HUES64 (cell line): ENCODE measurements around the gene DENND5B.
"Not testable (repeated sequence)": the region's sequence is repeated elsewhere in the genome, so short reads cannot be mapped to it uniquely, and the experiment has no call there.

ENCODE experiments used
- H3K27ac ChIP-seq: 2 replicates; pipeline ENCODE4 v1.7.0; 2013; ENCODE audit warnings: low read depth, low read length, inconsistent platforms
- H3K27me3 ChIP-seq: 2 replicates; pipeline ENCODE4 v1.6.1; 2013; ENCODE audit warnings: mild to moderate bottlenecking, low read length; ENCODE audit not compliant: insufficient read depth
- H3K36me3 ChIP-seq: 2 replicates; pipeline ENCODE4 v1.6.1; 2013; ENCODE audit warnings: mild to moderate bottlenecking, low read length; ENCODE audit not compliant: insufficient read depth
- H3K4me1 ChIP-seq: 2 replicates; pipeline ENCODE4 v1.6.1; 2013; ENCODE audit warnings: mild to moderate bottlenecking, low read length, moderate library complexity; ENCODE audit not compliant: insufficient read depth
- H3K4me3 ChIP-seq: 2 replicates; pipeline ENCODE4 v1.5.1; 2013; ENCODE audit warnings: mild to moderate bottlenecking, low read length, moderate library complexity
- H3K9ac ChIP-seq: 2 replicates; pipeline ENCODE4 v1.6.1; 2013; ENCODE audit warnings: mild to moderate bottlenecking, low read depth, low read length
- H3K9me3 ChIP-seq: 2 replicates; pipeline ENCODE4 v1.6.1; 2013; ENCODE audit warnings: low read depth, low read length; ENCODE audit not compliant: insufficient read depth
- WGBS: fragments of 150-250, 120-280 bp; methylation state at CpG from one replicate; pipeline ENCODE4 v1.1.7; 2013; ENCODE audit warnings: missing lambda C conversion rate; 5-methylcytosine and 5-hydroxymethylcytosine counted together

Gene DENND5B

DNA sequence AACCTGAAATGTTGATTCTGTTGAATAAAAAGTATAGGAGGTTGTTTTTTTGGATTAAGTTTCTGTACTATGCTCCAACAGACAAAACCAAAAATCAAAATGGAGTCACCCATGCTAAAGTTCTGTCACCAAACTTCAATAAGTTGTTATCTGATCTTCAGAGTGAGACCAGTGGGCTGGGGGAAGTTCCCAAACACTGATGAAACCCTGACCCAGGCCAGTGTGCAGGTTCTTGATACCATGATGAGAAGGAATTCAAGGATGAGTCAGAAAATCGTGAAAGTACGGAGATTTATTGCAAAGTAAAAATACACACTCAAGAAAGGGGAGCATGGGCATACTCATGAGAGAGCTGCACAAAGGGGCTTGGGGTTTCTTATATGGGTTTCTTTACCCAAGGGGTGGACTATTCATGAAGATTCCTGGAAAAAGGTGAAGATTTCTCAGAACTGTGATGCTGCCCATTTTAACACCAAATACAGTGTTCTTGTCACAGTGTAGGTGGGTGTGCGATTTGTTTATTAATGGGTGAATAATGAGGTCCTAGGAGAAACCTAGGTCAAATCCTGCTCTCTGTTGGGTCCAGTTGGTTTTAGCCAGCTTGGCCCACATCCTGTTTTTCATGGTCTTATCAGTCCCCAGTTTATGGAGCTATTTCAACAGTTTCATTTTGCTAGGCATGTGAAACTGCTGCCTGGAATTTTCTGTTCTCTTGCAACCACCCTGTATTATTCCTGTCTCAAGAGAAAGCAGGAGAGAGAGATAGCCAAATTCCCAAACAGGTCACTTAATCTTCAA, 27.5 kb upstream of the DENND5B start:
- Histone ChIP-seq H3K4me3 (no peak overlapping the region), H3K9me3 (no peaks in the 10 kb centered on the region), H3K27ac (no peak overlapping the region), H3K9ac (no peak overlapping the region), H3K36me3 (no peaks in the 10 kb centered on the region), H3K27me3 (no peaks in the 10 kb centered on the region), H3K4me1 (no peaks in the 10 kb centered on the region)
- WGBS: 90% methylated on average over 3 of the region's 3 CpGs

DNA sequence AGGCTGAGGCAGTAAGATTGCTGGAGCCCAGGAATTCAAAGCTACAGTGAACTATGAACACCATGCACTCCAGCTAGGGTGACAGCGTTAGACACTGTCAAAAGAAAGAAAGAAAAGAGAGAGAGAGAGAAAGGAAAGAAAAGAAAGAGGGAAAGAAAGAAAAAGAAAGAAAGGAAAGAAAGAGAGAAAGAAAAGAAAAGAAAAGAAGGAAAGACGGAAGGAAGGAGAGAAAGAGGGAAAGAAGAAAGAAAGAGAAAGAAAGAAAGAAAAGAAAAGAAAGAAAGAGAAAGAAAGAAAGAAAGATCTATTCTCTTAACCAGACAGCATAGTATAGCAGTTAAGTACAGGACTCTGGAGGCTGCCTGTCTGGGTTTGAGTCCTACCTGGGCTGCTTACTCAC, 21.9 kb upstream of the DENND5B start:
- no peaks in the 10 kb centered on the region for H3K4me1 ChIP-seq
- no peak overlapping the region for H3K4me3 ChIP-seq
- no peak overlapping the region for H3K9ac ChIP-seq
- 93% methylated on average over 2 of the region's 2 CpGs for WGBS
- no peaks in the 10 kb centered on the region for H3K36me3 ChIP-seq
- H3K9me3 ChIP-seq: peaks cover 18% of the 10 kb centered on the region; the same call in 1 of the 2 replicates
- no peak overlapping the region for H3K27ac ChIP-seq
- H3K27me3 ChIP-seq: no peaks in the 10 kb centered on the region

DNA sequence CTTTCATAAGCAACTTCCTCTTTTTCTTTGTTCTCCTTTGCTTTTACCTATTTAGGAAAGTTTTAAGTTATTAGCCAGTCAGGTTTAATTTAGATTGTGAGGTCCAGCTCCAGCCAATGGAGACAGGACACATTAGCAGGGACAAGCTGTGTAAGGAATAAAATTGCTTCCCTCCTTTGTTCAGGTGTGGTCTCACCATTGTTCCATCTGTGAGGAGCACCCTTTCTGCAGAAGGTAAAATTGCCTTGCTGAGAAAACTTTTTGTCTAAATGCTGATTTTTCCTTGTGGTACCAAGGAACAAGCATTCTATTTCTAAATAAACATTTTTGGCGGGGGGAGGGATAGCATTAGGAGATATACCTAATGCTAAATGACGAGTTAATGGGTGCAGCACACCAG, 17.4 kb upstream of the DENND5B start:
- not testable (repeated sequence) for H3K27ac ChIP-seq, H3K4me1 ChIP-seq, H3K36me3 ChIP-seq, H3K9ac ChIP-seq, H3K27me3 ChIP-seq, H3K4me3 ChIP-seq
- peaks cover 27% of the 10 kb centered on the region for H3K9me3 ChIP-seq
- no CpG with 5 or more reads among the region's 2 CpGs for WGBS

DNA sequence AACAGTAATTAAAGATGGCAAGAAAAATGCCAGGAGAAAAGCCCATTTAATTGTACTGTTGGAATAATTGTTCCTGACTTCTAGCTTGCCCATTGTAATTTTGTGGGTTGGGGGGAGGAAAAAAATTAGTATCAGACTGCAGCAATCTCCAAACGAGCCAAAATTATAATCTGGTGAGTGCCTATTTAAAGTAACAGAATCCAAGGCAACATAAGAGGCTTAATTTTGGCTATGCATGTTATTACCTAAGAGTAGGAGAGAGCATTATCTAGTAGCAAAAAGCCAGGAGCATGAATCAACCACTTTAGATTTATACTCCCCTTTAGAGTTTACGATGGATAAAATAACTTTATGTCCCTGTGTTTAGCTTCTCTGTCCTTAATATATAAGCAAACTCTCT, 14.6 kb upstream of the DENND5B start:
- H3K4me1 ChIP-seq: no peaks in the 10 kb centered on the region
- no peaks in the 10 kb centered on the region for H3K27me3 ChIP-seq
- H3K27ac ChIP-seq: no peak overlapping the region
- H3K4me3 ChIP-seq: no peak overlapping the region
- WGBS: 100% methylated on average over 2 of the region's 2 CpGs
- H3K9ac ChIP-seq: no peak overlapping the region
- H3K9me3 ChIP-seq: peaks cover 27% of the 10 kb centered on the region
- H3K36me3 ChIP-seq: no peaks in the 10 kb centered on the region

DNA sequence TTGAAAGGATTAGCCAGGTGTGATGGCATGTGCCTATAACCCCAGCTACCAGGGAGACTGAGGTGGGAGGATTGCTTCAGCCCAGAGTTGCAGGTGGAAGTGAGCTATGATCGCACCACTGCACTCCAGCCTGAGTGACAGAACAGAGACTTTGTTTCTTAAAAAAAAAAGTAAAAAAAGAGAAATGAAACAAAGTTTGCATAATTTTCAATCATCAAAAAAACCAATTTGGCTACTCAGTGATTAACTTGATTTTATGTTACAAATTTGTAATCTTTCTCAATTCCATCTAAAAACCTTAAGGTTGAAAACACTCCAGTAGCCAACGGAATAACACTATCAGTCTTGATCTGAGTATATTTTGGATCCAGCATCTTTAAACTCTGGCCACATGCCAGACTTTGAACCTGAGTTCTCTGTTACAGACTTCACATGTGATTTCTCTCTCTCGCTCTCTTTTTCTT, 12.6 kb upstream of the DENND5B start:
- H3K9ac ChIP-seq: no peak overlapping the region
- H3K9me3 ChIP-seq: peaks cover 14% of the 10 kb centered on the region
- no peak overlapping the region for H3K4me3 ChIP-seq
- no peak overlapping the region for H3K27ac ChIP-seq
- WGBS: 97% methylated on average over 2 of the region's 3 CpGs
- H3K36me3 ChIP-seq: no peaks in the 10 kb centered on the region
- no peaks in the 10 kb centered on the region for H3K4me1 ChIP-seq
- H3K27me3 ChIP-seq: no peaks in the 10 kb centered on the region

DNA sequence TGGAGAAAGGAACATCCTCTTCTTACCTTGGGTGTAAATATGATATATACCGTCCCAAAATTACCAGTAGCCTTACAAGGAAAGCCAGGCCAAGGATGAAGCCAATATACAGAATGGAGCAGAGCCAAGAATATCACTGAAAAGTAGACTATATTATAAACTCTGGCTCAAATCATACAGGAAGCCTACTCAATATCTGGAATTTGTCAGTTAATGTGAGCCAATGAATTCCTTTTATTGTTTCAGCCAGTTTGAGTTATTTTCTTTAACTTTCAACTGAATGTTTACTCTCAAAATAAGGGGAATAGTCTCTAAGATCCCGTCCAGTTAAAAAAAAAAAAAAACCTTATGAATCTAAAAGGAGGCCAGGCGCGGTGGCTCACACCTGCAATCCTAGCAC, 9.8 kb upstream of the DENND5B start:
- H3K9ac ChIP-seq: no peak overlapping the region
- 92% methylated on average over 3 of the region's 4 CpGs for WGBS
- no peak overlapping the region for H3K4me3 ChIP-seq
- no peaks in the 10 kb centered on the region for H3K27me3 ChIP-seq
- no peaks in the 10 kb centered on the region for H3K36me3 ChIP-seq
- H3K9me3 ChIP-seq: no peaks in the 10 kb centered on the region
- no peaks in the 10 kb centered on the region for H3K4me1 ChIP-seq
- no peak overlapping the region for H3K27ac ChIP-seq

DNA sequence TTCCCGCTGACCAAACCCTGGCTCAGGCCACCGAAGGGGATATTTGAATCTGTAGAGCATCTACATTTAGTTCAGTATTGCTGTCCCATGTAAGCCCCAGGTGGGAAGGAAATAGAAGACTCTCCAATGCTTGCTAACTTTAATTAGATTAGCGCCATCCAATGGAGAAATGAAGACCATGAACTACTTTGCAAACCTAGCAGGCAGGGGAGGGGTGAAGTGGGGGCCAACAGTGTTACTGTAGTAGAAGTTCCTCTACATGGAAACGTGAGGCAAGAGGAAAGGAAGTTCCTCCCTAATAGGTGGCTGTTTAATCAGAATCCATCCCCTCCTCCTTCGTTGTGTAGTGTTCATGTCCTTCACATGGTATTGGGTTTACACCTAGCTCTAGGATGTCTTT, 9.3 kb upstream of the DENND5B start:
- Histone ChIP-seq H3K27me3 (no peaks in the 10 kb centered on the region), H3K27ac (no peak overlapping the region), H3K4me3 (no peak overlapping the region), H3K36me3 (no peaks in the 10 kb centered on the region), H3K9ac (no peak overlapping the region), H3K4me1 (no peaks in the 10 kb centered on the region), H3K9me3 (no peaks in the 10 kb centered on the region)
- 89% methylated on average over 4 of the region's 5 CpGs for WGBS

DNA sequence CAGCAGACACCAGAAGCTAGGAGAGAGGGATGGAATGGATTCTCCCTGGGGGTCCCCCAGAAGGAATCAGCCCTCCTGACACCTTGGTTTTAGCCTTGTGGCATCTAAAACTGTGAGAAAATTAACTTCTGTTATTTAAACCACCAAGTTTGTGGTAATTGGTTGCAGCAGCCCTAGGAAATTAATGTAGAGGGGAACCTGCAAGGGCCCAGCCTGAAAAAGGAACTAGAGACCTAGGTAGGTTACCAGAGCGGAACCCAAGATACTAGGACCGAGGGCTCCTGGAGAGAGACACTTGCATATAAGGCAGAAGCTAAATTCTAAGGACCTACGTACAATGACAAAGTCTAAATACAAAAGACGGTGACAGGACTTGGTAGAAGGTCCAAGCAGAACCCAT, 8.1 kb upstream of the DENND5B start:
- Histone ChIP-seq H3K36me3 (no peaks in the 10 kb centered on the region), H3K9me3 (no peaks in the 10 kb centered on the region), H3K4me3 (no peak overlapping the region), H3K9ac (no peak overlapping the region), H3K27ac (no peak overlapping the region), H3K27me3 (no peaks in the 10 kb centered on the region), H3K4me1 (no peaks in the 10 kb centered on the region)
- 96% methylated on average over 4 of the region's 4 CpGs for WGBS

DNA sequence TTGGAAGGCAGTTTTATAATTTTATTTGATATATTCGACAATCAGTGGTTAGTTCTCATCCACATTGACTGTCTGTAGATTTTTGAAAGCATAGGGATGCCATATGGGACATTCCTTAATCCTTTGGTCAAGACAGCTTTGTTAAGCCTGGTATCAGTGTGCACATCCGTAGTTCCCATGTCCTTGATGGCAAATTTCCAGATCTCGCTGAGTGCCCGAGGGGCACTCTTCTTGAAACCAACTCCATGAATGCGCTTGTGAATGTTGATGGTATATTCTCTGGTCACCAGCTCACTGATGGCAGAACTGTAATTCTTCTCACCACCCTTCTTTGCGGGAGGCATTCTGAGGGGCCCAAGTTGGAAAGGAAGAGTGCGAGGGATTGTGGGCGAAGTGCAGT, 6.1 kb upstream of the DENND5B start:
- Histone ChIP-seq H3K27me3 (peaks cover 4% of the 10 kb centered on the region; the same call in 1 of the 2 replicates), H3K9ac (no peak overlapping the region), H3K36me3 (no peaks in the 10 kb centered on the region), H3K9me3 (no peaks in the 10 kb centered on the region), H3K4me3 (no peak overlapping the region), H3K27ac (no peak overlapping the region), H3K4me1 (no peaks in the 10 kb centered on the region)
- 97% methylated on average over 7 of the region's 8 CpGs for WGBS

DNA sequence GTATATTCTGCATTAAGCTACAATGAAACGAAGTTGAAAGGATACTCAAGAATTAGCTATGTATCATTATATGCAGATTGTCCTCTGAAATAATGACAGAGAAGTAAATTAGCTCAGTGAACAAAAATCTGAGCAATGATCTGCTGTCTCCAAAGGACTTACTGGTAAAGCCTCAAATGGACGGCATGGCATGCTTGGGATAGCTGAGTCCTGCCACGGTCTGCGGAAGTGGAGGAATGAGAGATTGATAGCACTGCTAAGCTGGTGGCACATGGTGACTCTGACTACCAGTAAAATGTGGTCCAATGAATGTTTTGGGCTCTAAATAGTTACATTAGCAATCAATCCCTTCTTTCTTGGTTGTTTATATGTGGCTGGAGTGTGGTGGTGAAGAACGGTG, 3.7 kb upstream of the DENND5B start:
- Histone ChIP-seq H3K9ac (no peak overlapping the region), H3K27me3 (peaks cover 12% of the 10 kb centered on the region; the same call in 1 of the 2 replicates), H3K36me3 (no peaks in the 10 kb centered on the region), H3K9me3 (no peaks in the 10 kb centered on the region), H3K4me1 (no peaks in the 10 kb centered on the region; the same call in 1 of the 2 replicates), H3K27ac (no peak overlapping the region), H3K4me3 (no peak overlapping the region)
- 82% methylated on average over 4 of the region's 5 CpGs for WGBS

DNA sequence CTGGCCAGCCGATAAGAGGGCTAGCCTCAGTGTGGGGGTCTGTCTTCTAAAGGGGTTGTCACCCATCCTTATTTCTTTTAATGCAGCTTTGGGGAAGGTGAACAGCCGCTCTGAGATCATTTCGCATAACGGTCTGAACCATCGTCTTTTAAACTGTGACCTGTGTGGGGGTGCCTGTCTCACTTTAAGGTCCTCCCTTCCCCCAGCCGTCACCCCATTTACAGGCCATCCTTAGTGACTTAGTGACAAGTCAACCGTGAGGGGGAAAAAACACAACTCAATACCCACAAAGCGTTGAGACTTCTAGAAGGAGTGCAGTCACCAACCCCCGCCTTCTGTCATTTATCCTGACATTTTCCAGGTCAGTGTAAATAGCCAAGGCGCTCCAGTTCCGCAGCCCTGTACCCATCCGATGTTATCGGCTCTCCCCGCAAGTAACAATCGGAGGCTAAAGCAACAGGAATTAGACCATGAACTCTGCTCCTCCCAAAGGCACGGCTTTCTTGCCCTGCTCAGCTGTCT, 505 bp upstream of the DENND5B start:
- WGBS: 14% methylated on average over 16 of the region's 16 CpGs
- H3K4me1 ChIP-seq: peaks cover 4% of the 10 kb centered on the region; the same call in 1 of the 2 replicates
- H3K27me3 ChIP-seq: peaks cover 12% of the 10 kb centered on the region; the same call in 1 of the 2 replicates
- peak overlapping the region; percentile 91 for H3K4me3 ChIP-seq
- H3K36me3 ChIP-seq: no peaks in the 10 kb centered on the region
- no peak overlapping the region for H3K27ac ChIP-seq
- H3K9me3 ChIP-seq: no peaks in the 10 kb centered on the region
- peak overlapping the region; percentile 26; the same call in 1 of the 2 replicates for H3K9ac ChIP-seq
